GM18526 (cell line): ENCODE measurements around the gene TSC1.

Source experiments
- POLR2A ChIP-seq: IDR thresholded peaks from 3 replicates; pipeline ENCODE4 v1.6.1; 2011; ENCODE audit not compliant: insufficient read length; ENCODE audit errors: extremely low read depth

The TSC1 gene

DNA sequence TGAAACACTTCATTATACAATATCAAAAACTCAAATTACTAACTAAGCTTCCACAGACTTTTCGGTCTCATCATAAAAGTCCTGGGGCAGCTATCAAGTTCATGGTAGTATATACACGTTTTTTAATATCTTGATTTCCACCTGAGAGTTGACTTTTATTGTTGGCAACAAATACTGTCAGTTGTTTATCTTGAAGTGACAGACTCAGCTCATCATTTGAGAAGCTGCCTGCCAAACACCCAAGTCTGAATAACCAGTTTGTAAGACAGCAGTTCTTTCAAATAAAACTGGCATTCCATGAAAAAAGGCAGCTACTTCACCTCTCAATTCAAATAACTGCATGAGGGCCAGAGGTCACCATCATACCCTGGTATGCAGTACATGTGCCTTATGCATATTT lies 35.1 kb downstream of the TSC1 start:
- no peak for TF ChIP-seq POLR2A

DNA sequence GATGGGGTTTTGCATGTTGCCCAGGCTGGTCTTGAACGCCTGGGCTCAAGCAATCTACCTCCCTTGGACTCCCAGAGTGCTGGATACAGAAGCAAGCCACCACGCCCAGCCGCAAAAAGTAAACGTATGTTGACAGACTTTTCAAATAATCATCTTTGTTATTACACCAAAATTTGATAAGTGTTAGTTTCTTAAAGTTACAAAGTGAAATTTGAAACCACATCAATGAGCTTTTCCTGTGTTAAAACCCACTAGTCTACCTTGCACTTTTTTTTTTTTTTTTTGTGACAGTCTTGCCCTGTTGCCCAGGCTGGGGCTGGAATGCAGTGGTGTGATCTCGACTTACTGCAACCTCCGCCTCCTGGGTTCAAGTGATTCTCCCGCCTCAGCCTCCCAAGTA lies 35.8 kb downstream of the TSC1 start:
- TF ChIP-seq POLR2A: no peak

DNA sequence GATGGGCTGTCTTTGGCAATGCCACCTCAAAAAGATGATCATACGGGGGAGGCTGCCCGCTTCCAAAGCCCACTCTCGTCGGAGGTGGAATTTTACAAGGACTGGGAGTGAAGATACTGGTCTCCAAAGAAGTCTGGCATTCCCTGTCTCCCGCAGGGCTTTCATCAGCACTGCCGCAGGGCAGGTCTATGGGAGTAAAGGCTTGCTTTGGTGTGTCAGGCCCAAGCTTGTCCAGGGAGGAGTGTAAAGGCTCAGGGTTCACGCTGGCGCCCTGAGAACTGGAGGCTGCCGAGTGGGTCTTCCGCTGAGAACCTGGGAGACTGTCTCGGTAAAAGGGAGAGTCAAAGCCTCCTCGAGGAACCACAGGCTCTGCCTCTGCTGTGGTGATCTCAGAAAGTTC lies 38.7 kb downstream of the TSC1 start:
- TF ChIP-seq POLR2A: no peak

DNA sequence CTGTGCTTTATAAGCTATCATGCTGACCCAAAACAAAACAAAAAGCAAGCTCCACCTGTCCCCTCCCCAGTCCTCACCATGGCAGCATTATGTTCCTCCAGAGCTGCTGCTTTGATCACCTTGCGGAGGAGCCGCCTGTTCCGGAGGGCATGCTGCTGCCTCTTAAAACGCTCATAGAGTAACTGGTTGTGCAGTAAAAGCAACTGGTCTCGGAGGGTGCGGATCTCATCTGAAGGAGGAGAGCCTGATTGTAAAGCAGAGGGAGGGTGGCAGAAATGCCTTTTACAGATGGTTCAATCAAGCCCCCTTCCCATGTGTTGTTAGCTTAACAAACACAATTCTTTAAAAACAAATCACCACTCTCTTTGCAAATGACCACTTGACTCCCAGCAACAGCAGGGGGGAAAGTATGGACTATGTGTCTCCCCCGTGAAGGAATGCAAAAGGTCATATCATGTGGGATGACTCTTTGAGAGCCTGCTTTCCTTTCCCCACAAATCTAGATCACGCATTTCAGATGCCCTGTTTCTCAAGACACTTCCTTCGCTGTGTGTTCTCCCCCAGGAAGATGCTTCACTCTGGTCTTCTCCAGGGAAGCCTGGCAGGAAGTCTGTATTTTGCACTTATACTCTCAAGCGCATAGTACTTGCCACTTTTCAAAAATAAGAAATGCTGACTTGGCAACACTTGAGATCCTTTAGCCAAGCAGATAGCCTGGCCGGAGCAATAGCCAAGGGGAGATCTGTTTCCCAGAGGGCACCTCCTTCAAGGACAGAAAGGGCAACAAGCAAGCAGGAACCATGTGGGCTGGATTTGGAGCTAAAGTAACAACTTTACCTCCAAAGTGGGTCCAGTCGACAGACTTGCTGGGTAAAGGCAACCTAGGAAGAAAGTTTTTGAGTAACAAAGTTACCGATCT lies 40.6 kb downstream of the TSC1 start:
- TF ChIP-seq POLR2A: no peak

DNA sequence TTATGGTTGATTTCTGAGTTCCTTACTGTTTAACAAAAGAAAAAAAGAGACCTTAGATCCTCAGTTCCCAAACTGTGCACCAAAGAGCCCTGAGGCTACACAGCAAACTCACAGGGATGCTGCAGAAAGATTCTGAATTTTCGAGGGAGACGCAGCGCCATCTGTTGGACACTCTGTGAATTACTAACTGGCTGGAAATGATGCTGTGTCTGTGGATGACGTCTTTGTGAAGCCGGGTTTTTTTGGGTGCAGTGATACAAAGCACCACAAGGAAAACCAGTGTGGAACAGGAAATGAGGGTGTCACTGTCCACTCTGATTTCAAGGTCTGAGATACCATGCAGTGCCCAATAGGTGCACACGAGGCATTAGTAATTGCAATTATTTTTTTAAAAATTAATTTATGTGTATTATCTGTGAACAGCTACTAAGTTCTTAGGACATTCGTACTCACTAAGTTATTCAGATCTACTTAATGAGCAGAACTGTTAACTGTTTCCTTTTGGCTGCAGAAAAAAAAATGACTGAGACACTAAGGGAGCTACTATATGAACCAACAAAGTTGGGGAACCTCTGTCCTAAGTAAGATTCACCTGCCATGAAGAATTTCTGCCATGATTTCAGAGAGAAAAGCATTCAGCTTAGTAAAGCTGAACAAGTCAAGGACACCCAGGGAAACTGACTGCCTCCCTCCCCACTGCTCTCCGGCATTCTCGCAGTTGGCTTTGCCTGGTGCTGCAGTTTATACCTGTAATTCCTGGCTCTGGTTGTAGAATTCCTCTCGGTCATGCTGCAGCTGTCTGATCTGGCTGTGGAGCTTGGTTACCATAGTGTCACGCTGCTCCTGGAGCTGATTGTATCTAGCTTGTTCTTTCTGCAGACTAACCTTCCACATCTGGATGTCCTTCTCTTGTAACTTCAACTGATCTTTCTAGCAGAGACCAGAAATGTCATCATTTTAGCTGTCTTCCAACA lies 42.3 kb downstream of the TSC1 start:
- no peak for TF ChIP-seq POLR2A

DNA sequence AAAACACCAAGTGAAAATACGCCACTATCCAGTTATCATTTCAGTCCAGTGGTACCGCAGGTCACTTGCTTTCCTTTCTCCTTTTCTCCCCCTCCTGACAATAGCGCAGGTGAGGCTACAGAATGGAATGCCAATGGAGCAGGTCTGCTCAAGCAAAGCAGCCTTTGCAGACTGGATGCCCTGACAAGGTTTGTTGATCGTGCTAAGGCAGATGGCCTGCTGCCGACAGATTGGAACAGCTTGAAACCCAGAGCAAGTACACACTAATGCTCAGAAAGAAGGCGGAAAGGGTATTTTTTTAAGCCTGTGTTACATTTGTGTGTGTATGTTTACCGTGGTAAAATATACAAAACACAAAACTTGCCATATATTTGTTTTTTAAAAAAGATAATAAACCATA lies 46.4 kb downstream of the TSC1 start:
- no peak for TF ChIP-seq POLR2A

DNA sequence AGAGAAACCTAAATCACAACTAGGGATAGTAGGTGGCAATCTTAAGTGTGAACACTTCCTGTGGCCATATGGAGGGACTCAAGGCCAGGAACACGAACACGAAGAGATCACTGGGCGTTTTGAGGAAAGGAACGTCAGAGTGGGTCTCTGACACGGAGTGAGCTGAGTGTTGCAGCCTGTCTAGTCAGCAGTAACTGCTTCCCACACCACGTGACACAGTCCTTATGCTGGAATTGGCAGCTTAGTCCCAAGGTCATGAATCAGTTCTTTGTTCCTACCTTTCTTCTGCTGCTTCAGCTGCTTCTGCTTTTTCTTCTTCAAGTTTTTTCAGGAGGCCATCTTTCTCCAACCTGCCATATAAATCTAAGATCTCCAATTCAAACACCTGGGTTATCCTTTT lies 47.5 kb downstream of the TSC1 start:
- no peak for TF ChIP-seq POLR2A

DNA sequence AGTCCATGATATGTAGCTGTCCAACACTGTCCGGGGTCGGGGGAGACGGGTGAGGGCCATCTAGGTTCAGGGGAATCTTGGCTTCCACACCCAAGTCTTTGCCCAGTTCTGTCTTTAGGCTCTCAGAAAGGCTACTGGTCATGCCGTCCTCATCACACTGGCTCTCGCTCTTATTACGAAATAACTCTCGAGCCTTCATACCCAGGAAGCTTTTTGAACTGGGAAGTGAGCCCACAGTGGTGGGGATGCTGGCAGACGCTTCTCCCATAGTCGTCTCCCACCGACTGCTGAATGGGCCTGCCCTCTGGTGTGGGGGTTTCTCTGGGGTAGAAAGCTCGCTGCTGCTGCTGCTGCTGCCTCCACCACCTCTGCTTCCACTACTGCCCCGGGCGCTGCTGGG lies 48.2 kb downstream of the TSC1 start:
- no peak for TF ChIP-seq POLR2A

DNA sequence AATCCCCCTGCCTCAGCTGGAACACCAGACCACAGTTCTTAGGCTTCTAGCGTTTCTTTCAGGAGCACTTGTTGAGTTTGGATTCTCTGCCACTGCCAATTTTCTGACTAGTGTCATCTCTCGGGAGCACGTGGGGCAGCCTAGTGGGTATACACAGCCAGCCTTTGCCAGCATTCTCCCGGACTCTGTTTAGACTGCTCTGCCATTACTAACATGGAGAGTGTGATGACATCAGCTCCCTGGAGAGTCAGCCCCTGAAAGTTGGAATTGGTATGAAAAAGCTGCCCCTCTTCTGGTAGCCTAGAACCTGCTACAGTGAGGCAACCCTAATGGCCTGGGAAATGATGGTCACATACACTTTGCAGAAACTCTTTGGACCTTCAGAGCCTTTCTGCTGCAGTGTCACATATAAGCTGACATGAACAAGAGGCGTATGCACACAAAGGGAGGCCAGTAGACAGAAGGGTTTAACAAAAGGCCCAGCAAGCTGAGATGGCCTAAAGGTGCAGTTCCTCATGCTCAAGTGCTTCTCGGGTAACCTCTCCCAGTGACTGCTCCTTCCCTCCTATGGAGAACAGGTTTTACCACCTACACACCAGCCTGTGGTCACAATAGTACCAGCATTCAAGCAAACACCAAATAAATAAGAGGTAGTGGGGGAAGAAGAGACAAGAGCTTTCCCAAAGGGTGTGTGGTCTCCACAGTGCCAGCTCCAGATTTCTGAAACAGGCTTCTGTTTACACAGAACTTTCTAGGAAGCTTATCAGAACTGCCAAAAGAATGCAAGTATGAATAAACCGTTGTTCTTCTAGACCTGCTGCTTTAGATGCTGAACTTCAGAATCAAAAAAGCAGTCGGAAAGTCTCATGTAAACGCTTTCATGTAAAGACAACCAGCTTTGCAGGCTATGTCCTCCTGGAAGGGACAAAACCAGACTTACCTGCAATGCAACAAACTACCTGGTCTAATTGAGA lies 49.3 kb downstream of the TSC1 start:
- no peak for TF ChIP-seq POLR2A

DNA sequence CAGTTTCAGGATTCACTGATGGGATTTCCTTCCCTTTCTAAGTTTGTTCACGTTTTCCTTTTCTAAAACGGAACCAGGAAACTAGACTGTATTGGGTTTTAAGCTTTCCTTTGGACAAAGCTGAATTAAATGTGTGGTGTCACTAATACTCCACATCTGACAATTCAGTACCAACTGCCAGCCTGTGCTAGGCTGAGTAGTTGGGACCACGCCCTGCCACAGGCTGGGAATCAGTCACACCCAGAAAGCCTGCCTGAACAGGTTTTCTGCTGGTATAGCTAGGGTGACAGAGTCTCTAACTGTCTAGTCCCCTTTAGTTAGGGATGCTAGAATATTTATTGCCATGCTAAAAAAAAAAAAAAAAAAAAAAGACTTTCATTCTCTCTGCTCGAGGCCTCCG lies 50.1 kb downstream of the TSC1 start:
- TF ChIP-seq POLR2A: no peak

DNA sequence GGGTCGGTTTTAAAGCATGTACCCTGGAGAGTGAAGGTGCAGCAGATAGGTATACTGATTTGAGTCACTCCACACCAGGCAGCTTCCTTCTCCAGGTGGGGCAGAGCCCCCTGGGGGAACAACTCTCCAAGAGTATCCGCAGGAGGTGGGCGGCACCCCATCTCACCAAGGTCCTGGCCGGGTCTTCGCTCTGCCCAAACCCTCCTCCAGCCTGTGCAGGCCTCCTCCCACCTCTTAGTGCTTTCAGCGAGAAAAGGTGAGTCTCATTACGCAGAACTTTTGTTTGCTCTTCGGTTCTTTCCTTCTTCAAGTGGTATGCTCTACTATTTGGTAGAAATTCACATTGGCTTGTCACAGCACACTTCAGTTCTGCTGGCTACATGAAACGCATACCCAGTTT lies 52.0 kb downstream of the TSC1 start:
- no peak for TF ChIP-seq POLR2A

DNA sequence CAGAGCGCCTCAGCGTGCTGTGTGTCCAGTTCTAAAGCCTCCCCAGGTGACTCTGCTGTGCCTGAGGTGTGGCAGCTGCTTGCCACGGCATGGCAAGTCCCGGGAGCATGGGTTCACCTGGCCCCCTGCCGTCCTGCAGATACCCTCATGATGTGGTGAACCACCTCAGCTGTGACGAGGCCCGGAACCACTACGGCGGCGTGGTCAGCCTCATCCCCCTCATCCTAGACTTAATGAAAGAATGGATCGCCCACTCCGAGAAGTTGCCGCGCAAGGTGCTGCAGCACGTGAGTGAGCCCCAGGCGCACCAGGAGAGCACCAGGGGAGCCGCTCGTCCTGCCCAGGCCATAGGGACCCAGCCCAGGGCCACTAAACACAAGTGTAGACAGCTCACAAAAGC lies 56.3 kb downstream of the TSC1 start:
- TF ChIP-seq POLR2A: no peak

DNA sequence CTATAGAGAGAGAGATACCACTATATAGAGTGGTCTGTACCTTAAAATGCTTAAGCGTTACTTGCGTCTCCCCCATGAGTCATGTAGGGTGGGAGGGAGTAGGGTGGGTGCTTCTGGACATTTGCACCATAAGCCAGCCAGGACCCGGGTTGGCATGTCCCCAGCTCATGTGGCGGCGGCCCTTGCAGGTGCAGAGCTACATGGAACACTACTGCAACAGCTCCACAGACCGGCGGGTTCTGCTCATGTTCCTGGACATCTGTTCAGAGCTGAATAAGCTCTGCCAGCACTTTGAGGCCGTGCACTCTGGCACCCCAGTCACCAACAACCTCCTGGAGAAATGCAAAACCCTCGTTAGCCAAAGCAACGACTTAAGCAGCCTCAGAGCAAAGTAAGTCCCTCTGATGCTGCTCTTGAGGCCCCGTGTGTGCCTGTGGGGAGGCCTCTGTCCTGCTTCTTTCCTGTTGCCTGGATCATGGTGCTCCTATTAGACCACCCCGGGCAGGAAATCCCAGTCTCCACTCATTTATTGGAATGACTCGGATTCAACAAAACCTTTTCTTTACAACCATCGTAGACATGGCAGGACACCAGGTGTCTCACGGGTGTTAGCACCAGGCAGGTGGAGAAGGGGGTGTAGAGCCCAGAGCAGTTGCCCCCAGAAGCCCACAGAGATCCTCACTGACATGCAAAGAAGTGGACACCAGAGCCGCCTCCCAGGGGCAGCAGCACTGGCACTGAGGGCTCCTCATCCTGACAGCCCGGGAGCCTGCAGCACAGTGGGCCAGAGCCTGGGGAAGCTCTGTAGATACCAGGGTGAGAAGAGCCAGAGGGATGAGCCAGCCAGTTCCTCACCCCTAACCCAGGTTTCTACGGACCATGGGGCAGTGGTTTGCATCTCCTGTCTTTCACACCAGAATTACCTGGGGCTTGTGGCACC lies 57.0 kb downstream of the TSC1 start:
- TF ChIP-seq POLR2A: no peak

DNA sequence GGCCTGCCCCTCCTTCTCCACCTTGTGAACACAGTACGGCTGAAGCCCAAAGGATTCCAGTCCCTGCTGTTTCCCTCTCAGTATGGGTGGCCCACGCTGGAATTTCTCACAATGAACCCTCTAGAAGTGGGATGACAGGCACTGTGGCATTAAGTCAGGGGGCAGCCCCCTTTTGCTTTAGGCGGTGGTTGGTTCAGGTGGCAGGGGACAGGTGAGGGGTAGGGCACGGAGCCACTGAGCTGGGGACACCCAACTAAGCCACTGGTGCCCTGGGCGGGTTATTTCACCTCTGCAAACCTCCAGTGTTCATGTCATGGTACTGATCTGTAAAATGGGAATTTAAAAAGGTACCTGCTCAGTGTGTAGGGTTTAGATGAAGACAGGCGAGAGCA lies 58.1 kb downstream of the TSC1 start:
- TF ChIP-seq POLR2A: no peak
